Psoas muscle (tissue), 8 donors: ENCODE data around the gene CWC15. TPM values are rescaled to one million over a fixed set of nuclear protein-coding genes. Genes with fewer than 3 reads are reported as not detected.
"Not testable (repeated sequence)": the region's sequence is repeated elsewhere in the genome, so short reads cannot be mapped to it uniquely, and the experiment has no call there.

Source experiments
- ATAC-seq, 4 donors: fragments of 200-7000 bp; cut with Tn5 transposase; one replicate each; pipeline ENCODE4 v1.9.1; 2020; ENCODE audit warnings: moderate library complexity in 3 of 4, mild to moderate bottlenecking in 2 of 4
- DNase-seq, 2 donors: peaks; one replicate each; pipeline ENCODE4 v3.0.0-alpha.2; 2020
- H3K27ac ChIP-seq: fragments of 200-600 bp; one replicate; pipeline ENCODE4 v1.8.0; 2022
- H3K27me3 ChIP-seq, 3 donors: fragments of 200-600 bp in 1 of 3; one replicate each; pipeline versions ENCODE4 v1.6.1 to v1.8.0; 2013 to 2022; ENCODE audit warnings: low read length in 2 of 3, mild to moderate bottlenecking in 2 of 3, moderate library complexity in 1 of 3; ENCODE audit not compliant: insufficient read depth in 3 of 3
- H3K36me3 ChIP-seq, 2 donors: fragments of 200-600 bp in 1 of 2; one replicate each; pipeline versions ENCODE4 v1.6.1 to v1.8.0; 2013 to 2022; ENCODE audit warnings: low read depth in 1 of 2, mild to moderate bottlenecking in 1 of 2, moderate library complexity in 1 of 2; ENCODE audit not compliant: insufficient read depth in 1 of 2
- H3K4me1 ChIP-seq: fragments of 200-600 bp; one replicate; pipeline ENCODE4 v1.8.0; 2022
- H3K4me3 ChIP-seq: fragments of 200-600 bp; one replicate; pipeline ENCODE4 v1.8.0; 2022; ENCODE audit warnings: mild to moderate bottlenecking
- H3K9me3 ChIP-seq: fragments of 200-600 bp; one replicate; pipeline ENCODE4 v1.8.0; 2022
- CTCF ChIP-seq: fragments of 200-600 bp; IDR thresholded peaks from one replicate; pipeline ENCODE4 v1.8.0; 2022; ENCODE audit warnings: antibody characterized with exemption
- WGBS, 3 donors: extraction: QIAGEN DNeasy Blood & Tissue Kit; methylation state at CpG; one replicate each; pipeline versions ENCODE4 v1.1.6 to v1.1.7; 2013; 5-methylcytosine and 5-hydroxymethylcytosine counted together
- intact Hi-C, 2 donors: fragments of 100-400 bp; cut with DNase I; formaldehyde crosslinking; loops; one replicate each; pipeline versions ENCODE4 v1.11.0 to v1.14.2; 2022
- long read RNA-seq, 2 donors: library from polyadenylated mRNA; unstranded; transcript quantifications; one replicate each; pipeline ENCODE4 v2.0.0, GENCODE V29; 2021
- polyA plus RNA-seq, 3 donors: library from polyadenylated mRNA; stranded (reverse); fragments of 200-250 nt; gene quantifications; one replicate each; pipeline ENCODE4 v1.2.3, GENCODE V29; 2013
- total RNA-seq, 4 donors: library from RNA; stranded (reverse); fragmentation: NEBNext Ultra II Directional in 2 of 4; extraction: Animal tissue kit (Norgen Biotek cat#: 25700) in 2 of 4; gene quantifications; one replicate each; pipeline versions ENCODE4 v1.2.1 to v1.2.4, GENCODE V29; 2021 to 2023
- donor health status: healthy with polysubstance abuse.
- donor health status: DM: no; HTN: no; CAD: no; lungs with moderate emphysema.
- donor health status: Bipolar disorder and iron deficiency.
- donor health status: healthy.
- donor health status: DM: yes; HTN: yes; CAD: no.
- donor health status: DM: no; HTN: no; CAD: no.
- donor health status: DM: no; HTN: no; CAD: no.
- donor health status: DM: yes; HTN: yes; CAD: no.

Gene CWC15
- total RNA-seq (10 to 100 TPM; 81.4 to 91.6 (median 83.3) TPM), polyA plus RNA-seq (10 to 100 TPM; 71.4 to 89.7 (median 72.4) TPM)
- long read RNA-seq, donor 1, transcript CWC15-201 (7 exons, 1,576 nt) = major isoform, 25 of 28 reads
- long read RNA-seq, donor 1, partial matches to known transcripts = 1 of 28 reads
- long read RNA-seq, donor 1, other reads (novel, unspliced or antisense) = 1 of 28 reads
- long read RNA-seq, donor 2, transcript CWC15-201 (7 exons, 1,576 nt) = major isoform, 60 of 66 reads
- long read RNA-seq, donor 2, partial matches to known transcripts = 4 of 66 reads
- long read RNA-seq, donor 2, other reads (novel, unspliced or antisense) = 2 of 66 reads

GRCh38 chr11:94973099-94973968 lies at the start of gene CWC15, which contains the start of gene KDM4D:
TSS of gene CWC15 (minus strand) at chr11:94973556. CDS start at chr11:94972185, 1,371 bp downstream.
TSS of gene KDM4D (plus strand) at chr11:94973709. CDS start at chr11:94997373, 23,664 bp downstream.
- intact Hi-C loops = loop anchor here (5.0 to 10.0 kb wide), 5 partner anchors 91 to 819 kb away; partner anchors contain the start of genes SRSF8 (in 2 of the 2) and CEP57 (in 1 of the 2)
- ATAC-seq (peak; percentile 100), DNase-seq (peak; percentile 94 to 97)
- Histone ChIP-seq H3K9me3 (no peaks in the 10 kb centered on the region), H3K4me1 (peaks cover 13% of the 10 kb centered on the region), H3K4me3 (peak within 1 kb of the TSS; percentile 95), H3K27ac (peak within 1 kb of the TSS; percentile 86), H3K27me3 (no peaks in the 10 kb centered on the region), H3K36me3 (peaks cover 9 to 39% of the 10 kb centered on the region in 2 donors)
- no peak for TF ChIP-seq CTCF
- WGBS, 3 donors = 0 to 1% (median 0%) methylated on average over 56 to 66 of the region's 66 CpGs

GRCh38 chr11:95021468-95021867 lies 48.1 kb upstream of the CWC15 start:
- DNase-seq, H3K4me1 ChIP-seq, H3K27me3 ChIP-seq, H3K36me3 ChIP-seq, H3K9me3 ChIP-seq, ATAC-seq, H3K27ac ChIP-seq, intact Hi-C loops, H3K4me3 ChIP-seq: not testable (repeated sequence)
- 80 to 85% (median 81%) methylated on average over 5 of the region's 5 CpGs for WGBS, 3 donors

GRCh38 chr11:95016139-95016538 lies 42.8 kb upstream of the CWC15 start:
- no peaks in the 10 kb centered on the region for H3K36me3 ChIP-seq
- no peak overlapping the region for H3K27ac ChIP-seq
- no peaks in the 10 kb centered on the region for H3K9me3 ChIP-seq
- no peak for DNase-seq
- 80 to 85% (median 84%) methylated on average over 2 of the region's 2 CpGs for WGBS, 3 donors
- peaks cover 0 to 4% (median 0%) of the 10 kb centered on the region in 3 donors for H3K27me3 ChIP-seq
- no peak for ATAC-seq
- intact Hi-C loops = no loop called here
- no peaks in the 10 kb centered on the region for H3K4me1 ChIP-seq
- no peak overlapping the region for H3K4me3 ChIP-seq
- TF ChIP-seq CTCF = no peak

GRCh38 chr11:95014184-95014821 lies 40.9 kb upstream of the CWC15 start:
- 69 to 77% (median 76%) methylated on average over 12 of the region's 12 CpGs for WGBS, 3 donors
- Histone ChIP-seq H3K9me3 (no peaks in the 10 kb centered on the region), H3K4me1 (no peaks in the 10 kb centered on the region), H3K27ac (no peak overlapping the region), H3K4me3 (no peak overlapping the region), H3K27me3 (peaks cover 0 to 4% (median 0%) of the 10 kb centered on the region in 3 donors), H3K36me3 (no peaks in the 10 kb centered on the region)
- DNase-seq = no peak
- intact Hi-C loops = no loop called here
- TF ChIP-seq CTCF = no peak
- no peak for ATAC-seq
